Measurements from ENCODE around the gene TEAD3.

DNA sequence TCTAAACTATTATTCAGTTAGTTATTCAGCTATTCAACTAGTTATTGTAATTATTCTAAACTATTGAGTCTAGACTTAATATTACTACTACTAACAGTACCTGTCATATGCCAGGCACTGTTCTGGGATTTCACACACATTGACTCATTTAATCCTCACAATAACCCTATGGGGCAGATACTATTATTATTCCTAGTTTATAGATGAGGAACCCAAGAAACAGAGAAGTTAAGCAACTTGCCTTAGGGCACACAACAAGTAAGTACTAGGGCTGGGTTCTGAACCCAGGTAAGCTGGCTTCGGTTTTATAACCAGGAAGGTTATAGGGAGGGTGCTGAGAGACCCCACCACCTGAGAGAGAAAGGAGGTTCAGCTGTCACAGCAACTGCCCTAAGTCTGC, 7.8 kb downstream of the TEAD3 start:
- TF ChIP-seq CTCF (conservative IDR thresholded peaks at IDR 0.05; ENCODE audit: low read length) (no peak), EZH2phosphoT487 (IDR thresholded peaks at IDR 0.05; ENCODE audit: borderline replicate concordance, low read depth, low read length) (no peak)
